ENCODE measurements around the gene PATL2. TPM values are rescaled to one million over a fixed set of nuclear protein-coding genes. Genes with fewer than 3 reads are reported as not detected.
"Not testable (repeated sequence)": the region's sequence is repeated elsewhere in the genome, so short reads cannot be mapped to it uniquely, and the experiment has no call there.

The PATL2 gene
- total and polyA plus RNA-seq, 2 donors (not counting 3 experiments of a cell fraction or from before 2014, with no cell fraction given): 0.18 TPM; not detected in 1

GRCh38 chr15:44682809-44683682 lies 28.1 kb downstream of the PATL2 start:
- H3K4me3 ChIP-seq (replicated peaks in 1 of 3; ENCODE audit: insufficient read depth in 1 of 3, low read depth in 1 of 3, low read length in 3 of 3); DNase-seq (ENCODE audit: low read depth, low spot score); H3K4me2 ChIP-seq (ENCODE audit: insufficient read depth, low read length); H3K9ac ChIP-seq (replicated peaks; ENCODE audit: extremely low read depth, insufficient read depth, low read length); POLR2A ChIA-PET; FAIRE-seq; H3K79me2 ChIP-seq (ENCODE audit: control insufficient read depth, insufficient read depth, low read length); H3K9me3 ChIP-seq (replicated peaks; ENCODE audit: control insufficient read depth, insufficient read depth, low read length); H3K36me3 ChIP-seq (ENCODE audit: control insufficient read depth in 2 of 2, extremely low read depth in 1 of 2, insufficient read depth in 2 of 2, low read length in 2 of 2); H3K27ac ChIP-seq (ENCODE audit: insufficient read depth, low read depth, low read length); H3K9me1 ChIP-seq (replicated peaks; ENCODE audit: control insufficient read depth, extremely low read depth, insufficient read depth, low read length); H4K20me1 ChIP-seq (replicated peaks; ENCODE audit: control insufficient read depth, extremely low read depth, insufficient read depth, low read length); intact Hi-C loops (cut with micrococcal nuclease); H2AFZ ChIP-seq (ENCODE audit: low read depth, low read length); dilution Hi-C loops (cut with MboI; ENCODE audit: extremely low pct_ligation_motif_present, low sequenced_read_pairs); BruUV-seq (replicated peaks); H3K4me1 ChIP-seq (ENCODE audit: control insufficient read depth, extremely low read depth, insufficient read depth, low read length): not testable (repeated sequence)
- H3K27me3 ChIP-seq (ENCODE audit: control insufficient read depth in 2 of 2, insufficient read depth in 2 of 2, low read length in 2 of 2): peaks cover 23 to 35% of the 10 kb centered on the region in 2 experiments
- CTCF ChIA-PET: interaction anchor here (1.2 to 2.5 kb wide), 3 partner anchors 12 to 106 kb away, joined by 3 to 7 read pairs (median 6); partner anchors contain the start of gene SPG11

- Histone ChIP-seq H3K27ac (ENCODE audit: insufficient read depth, low read depth, low read length) (no peak overlapping the region), H3K9me1 (replicated peaks; ENCODE audit: control insufficient read depth, extremely low read depth, insufficient read depth, low read length) (no peaks in the 10 kb centered on the region), H3K4me1 (ENCODE audit: control insufficient read depth, extremely low read depth, insufficient read depth, low read length) (no peaks in the 10 kb centered on the region), H3K4me2 (ENCODE audit: insufficient read depth, low read length) (no peak overlapping the region), H3K9me3 (replicated peaks; ENCODE audit: control insufficient read depth, insufficient read depth, low read length) (no peaks in the 10 kb centered on the region), H3K79me2 (ENCODE audit: control insufficient read depth, insufficient read depth, low read length) (no peaks in the 10 kb centered on the region), H3K9ac (replicated peaks; ENCODE audit: extremely low read depth, insufficient read depth, low read length) (no peak overlapping the region), H3K36me3 (ENCODE audit: control insufficient read depth in 2 of 2, extremely low read depth in 1 of 2, insufficient read depth in 2 of 2, low read length in 2 of 2) (no peaks in the 10 kb centered on the region), H4K20me1 (replicated peaks; ENCODE audit: control insufficient read depth, extremely low read depth, insufficient read depth, low read length) (no peaks in the 10 kb centered on the region), H2AFZ (ENCODE audit: low read depth, low read length) (no peak overlapping the region), H3K4me3 (replicated peaks in 1 of 3; ENCODE audit: insufficient read depth in 1 of 3, low read depth in 1 of 3, low read length in 3 of 3) (no peak overlapping the region), H3K27me3 (ENCODE audit: control insufficient read depth in 2 of 2, insufficient read depth in 2 of 2, low read length in 2 of 2) (peaks cover 24 to 40% of the 10 kb centered on the region in 2 experiments)
- intact Hi-C loops (cut with micrococcal nuclease) (no loop called here), dilution Hi-C loops (cut with MboI; ENCODE audit: extremely low pct_ligation_motif_present, low sequenced_read_pairs) (no loop called here)
- FAIRE-seq (no peak), DNase-seq (ENCODE audit: low read depth, low spot score) (no peak)
- no TSS peak for BruUV-seq (replicated peaks)
- TF ChIP-seq EZH2 (IDR thresholded peaks at IDR 0.05; ENCODE audit: borderline replicate concordance, low read depth, low read length, severe bottlenecking) (no peak), MAX (IDR thresholded peaks at IDR 0.05; ENCODE audit: insufficient read depth, insufficient read length) (no peak), GATA2 (IDR thresholded peaks at IDR 0.05; ENCODE audit: insufficient read depth, insufficient read length, low read depth, low read length) (no peak), MYC (IDR thresholded peaks at IDR 0.05; ENCODE audit: low read depth, low read length) (no peak), POLR2A (IDR thresholded peaks at IDR 0.05; ENCODE audit: low read depth, low read length) (no peak), JUN (IDR thresholded peaks at IDR 0.05; ENCODE audit: borderline replicate concordance, insufficient read depth, insufficient read length, low read depth) (no peak)
- ChIA-PET CTCF (interaction anchor here (1.2 kb wide), 1 partner anchor 107 kb away, joined by 3 read pairs; no protein-coding TSS in a partner anchor), POLR2A (interaction anchor here (0.7 kb wide), 1 partner anchor 29 kb away, joined by 6 read pairs; the partner anchor contains the start of genes B2M and PATL2)
Measured at GRCh38 chr15:44682211-44682610, 28.9 kb downstream of the PATL2 start.
